BLaER1 (cell line): Measurements from ENCODE around the gene BMPR1B.
"Not testable (repeated sequence)": the region's sequence is repeated elsewhere in the genome, so short reads cannot be mapped to it uniquely, and the experiment has no call there.

Source experiments
- H3K27ac ChIP-seq: shearing (Covaris generic); formaldehyde crosslinking; 2 replicates; pipeline ENCODE4 v1.8.1; 2022
- H3K27me3 ChIP-seq: shearing (Covaris generic); formaldehyde crosslinking; 2 replicates; pipeline ENCODE4 v1.8.1; 2022
- H3K36me3 ChIP-seq: shearing (Covaris generic); formaldehyde crosslinking; 2 replicates; pipeline ENCODE4 v1.8.1; 2022
- H3K4me1 ChIP-seq: shearing (Covaris generic); formaldehyde crosslinking; 2 replicates; pipeline ENCODE4 v1.8.1; 2022
- H3K4me2 ChIP-seq: shearing (Covaris generic); formaldehyde crosslinking; 2 replicates; pipeline ENCODE4 v1.8.1; 2022
- H3K4me3 ChIP-seq: shearing (Covaris generic); formaldehyde crosslinking; 2 replicates; pipeline ENCODE4 v1.8.1; 2022
- H3K9ac ChIP-seq: shearing (Covaris generic); formaldehyde crosslinking; 2 replicates; pipeline ENCODE4 v1.8.1; 2022
- H3K9me3 ChIP-seq: shearing (Covaris generic); formaldehyde crosslinking; 2 replicates; pipeline ENCODE4 v1.8.1; 2022
- H4K20me1 ChIP-seq: shearing (Covaris generic); formaldehyde crosslinking; 2 replicates; pipeline ENCODE4 v1.8.1; 2022
- Cebpa-rat ChIP-seq: shearing (Covaris generic); IDR thresholded peaks from 2 replicates; pipeline ENCODE4 v1.8.1; 2022

Gene BMPR1B

DNA sequence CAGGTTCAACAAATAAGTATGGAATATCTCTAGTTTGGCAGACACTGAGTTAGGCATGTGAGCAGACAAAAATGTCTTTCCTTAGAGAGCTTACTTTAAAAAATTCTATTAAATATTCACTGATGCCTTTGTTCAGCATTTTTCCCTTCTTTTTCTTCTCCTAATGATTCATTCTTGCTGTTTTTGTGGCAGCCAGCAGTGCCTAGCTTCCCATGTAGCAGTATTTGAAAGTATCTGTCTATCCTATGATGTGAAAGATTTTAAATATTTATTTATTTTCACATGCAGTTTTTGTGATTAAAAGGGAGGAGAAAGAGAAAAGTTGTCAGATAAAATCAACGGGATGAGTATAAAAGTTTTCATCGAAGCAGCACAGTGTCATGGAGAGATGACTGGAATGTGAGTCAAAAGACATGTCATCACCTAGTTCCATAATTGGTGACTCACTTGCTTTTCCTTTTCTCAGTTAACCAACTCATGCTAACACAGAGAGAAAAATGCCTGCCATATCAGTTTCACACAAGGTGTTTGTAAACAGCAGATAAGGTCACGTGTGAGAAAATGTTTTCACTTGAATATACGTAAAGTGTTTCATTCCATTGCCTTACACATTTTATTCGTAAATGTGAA lies 69.8 kb downstream of the BMPR1B start:
- H3K36me3 ChIP-seq = no peaks in the 10 kb centered on the region
- no peaks in the 10 kb centered on the region for H3K9me3 ChIP-seq
- no peaks in the 10 kb centered on the region for H4K20me1 ChIP-seq
- H3K27ac ChIP-seq = no peak overlapping the region
- no peak overlapping the region for H3K9ac ChIP-seq
- H3K4me1 ChIP-seq = no peaks in the 10 kb centered on the region
- H3K4me2 ChIP-seq = no peak overlapping the region
- no peak overlapping the region for H3K4me3 ChIP-seq
- H3K27me3 ChIP-seq = no peaks in the 10 kb centered on the region
- no peak for TF ChIP-seq Cebpa-rat

DNA sequence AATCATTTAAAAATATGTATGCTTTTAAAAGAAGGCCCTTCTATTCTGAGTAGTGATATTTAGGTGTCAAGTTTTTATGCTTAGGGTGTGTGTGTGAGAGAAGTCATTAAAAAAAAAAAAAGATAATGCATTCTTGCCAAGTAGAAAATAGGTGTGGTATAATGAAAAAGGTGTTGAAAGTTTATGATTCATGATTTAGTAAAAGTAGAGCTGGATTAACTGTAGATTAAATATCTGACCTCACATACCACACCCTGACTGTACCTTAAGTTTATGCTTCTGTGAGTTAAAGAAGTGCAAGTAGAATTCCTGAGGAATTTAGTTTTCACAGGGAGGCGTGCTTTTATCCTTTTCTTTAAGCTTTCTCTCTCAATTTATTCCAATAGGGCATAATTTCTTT lies 71.1 kb downstream of the BMPR1B start:
- H3K4me2 ChIP-seq = no peak overlapping the region

DNA sequence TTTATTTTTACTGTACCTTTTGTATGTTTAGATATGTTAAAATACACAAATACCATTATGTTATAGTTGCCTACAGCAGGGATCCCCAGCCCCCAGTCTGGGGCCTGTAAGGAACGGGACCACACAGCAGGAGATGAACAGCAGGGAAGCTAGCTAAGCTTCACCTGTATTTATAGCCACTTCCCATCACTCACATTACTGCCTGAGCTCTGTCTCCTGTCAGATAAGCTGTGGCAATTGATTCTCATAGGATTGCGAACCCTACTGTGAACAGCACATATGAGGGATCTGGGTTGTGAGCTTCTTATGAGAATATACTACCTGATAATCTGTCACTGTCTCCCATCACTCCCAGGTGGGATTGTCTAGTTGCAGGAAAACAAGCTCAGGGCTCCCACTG lies 73.9 kb downstream of the BMPR1B start:
- Histone ChIP-seq H3K4me1 (no peaks in the 10 kb centered on the region), H3K9me3 (no peaks in the 10 kb centered on the region), H4K20me1 (no peaks in the 10 kb centered on the region), H3K4me2 (no peak overlapping the region), H3K9ac (no peak overlapping the region), H3K27me3 (no peaks in the 10 kb centered on the region), H3K4me3 (no peak overlapping the region), H3K27ac (no peak overlapping the region), H3K36me3 (no peaks in the 10 kb centered on the region)
- no peak for TF ChIP-seq Cebpa-rat

More for the DNA sequence above, 71.1 kb downstream of the BMPR1B start:
- Histone ChIP-seq H3K4me3 (no peak overlapping the region), H3K36me3 (no peaks in the 10 kb centered on the region), H3K9me3 (no peaks in the 10 kb centered on the region), H3K27me3 (no peaks in the 10 kb centered on the region), H3K9ac (no peak overlapping the region), H3K4me1 (no peaks in the 10 kb centered on the region), H3K27ac (no peak overlapping the region), H4K20me1 (no peaks in the 10 kb centered on the region)
- TF ChIP-seq Cebpa-rat = no peak

DNA sequence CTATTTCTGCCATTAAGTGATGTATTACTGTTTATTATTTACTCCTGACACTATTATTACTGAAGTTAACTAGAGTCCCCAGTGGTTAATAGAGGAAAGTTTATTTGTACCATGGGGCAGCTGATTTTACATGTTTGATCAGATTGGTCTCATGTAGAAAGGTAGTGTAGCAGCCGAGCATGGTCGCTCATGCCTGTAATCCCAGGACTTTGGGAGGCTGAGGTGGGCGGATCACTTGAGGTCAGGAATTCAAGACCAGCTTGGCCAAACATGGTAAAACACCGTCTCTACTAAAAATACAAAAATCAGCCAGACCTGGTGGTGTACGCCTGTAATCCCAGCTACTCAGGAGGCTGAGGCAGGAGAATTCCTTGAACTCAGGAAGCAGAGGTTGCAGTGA lies 74.6 kb downstream of the BMPR1B start:
- not testable (repeated sequence) for H4K20me1 ChIP-seq, H3K9me3 ChIP-seq, H3K4me2 ChIP-seq, H3K36me3 ChIP-seq, H3K27me3 ChIP-seq, H3K4me1 ChIP-seq, H3K9ac ChIP-seq, H3K27ac ChIP-seq, H3K4me3 ChIP-seq

DNA sequence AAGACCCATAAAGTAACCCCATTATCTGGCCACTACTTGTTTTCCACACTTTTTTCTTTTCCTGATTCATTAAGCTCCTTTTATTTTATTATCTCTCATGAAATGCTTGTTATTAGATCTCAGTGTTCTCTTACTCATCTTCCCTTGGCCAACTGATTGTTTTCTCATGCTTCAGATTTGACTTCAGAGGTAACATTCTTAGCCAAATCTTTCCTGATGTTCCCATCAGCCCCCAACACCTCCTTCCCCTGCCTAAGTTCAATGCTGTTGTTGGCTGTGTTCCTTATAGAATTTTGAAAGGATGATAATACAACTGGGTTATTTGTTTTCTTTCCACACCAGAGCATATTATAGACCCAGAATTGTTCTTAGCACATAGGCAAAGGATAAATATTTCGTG lies 75.6 kb downstream of the BMPR1B start:
- Histone ChIP-seq H3K4me1 (no peaks in the 10 kb centered on the region), H3K27ac (no peak overlapping the region), H3K27me3 (no peaks in the 10 kb centered on the region), H4K20me1 (no peaks in the 10 kb centered on the region), H3K36me3 (no peaks in the 10 kb centered on the region), H3K4me2 (no peak overlapping the region), H3K9ac (no peak overlapping the region), H3K4me3 (no peak overlapping the region), H3K9me3 (no peaks in the 10 kb centered on the region)
- no peak for TF ChIP-seq Cebpa-rat

DNA sequence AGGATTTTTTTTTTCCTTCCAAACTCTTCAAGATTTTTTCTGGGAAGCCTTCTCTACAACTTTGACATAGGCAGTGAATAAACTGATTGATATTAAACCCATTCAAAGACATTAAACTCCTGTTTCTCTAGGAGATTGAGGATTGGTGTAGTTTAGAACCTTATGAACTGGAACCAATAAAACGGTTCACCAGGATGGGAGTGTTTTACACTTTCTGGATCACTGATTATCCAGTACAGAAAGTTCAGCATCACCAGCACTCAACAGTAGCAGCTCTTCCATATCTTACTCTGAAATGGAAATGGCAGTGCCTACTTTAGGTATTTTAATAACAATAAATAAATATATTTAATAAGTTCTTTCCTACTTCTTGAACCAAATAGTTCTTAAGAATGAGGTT lies 76.7 kb downstream of the BMPR1B start:
- Histone ChIP-seq H3K9me3 (no peaks in the 10 kb centered on the region), H3K36me3 (no peaks in the 10 kb centered on the region), H4K20me1 (no peaks in the 10 kb centered on the region), H3K27ac (no peak overlapping the region), H3K4me1 (no peaks in the 10 kb centered on the region), H3K27me3 (no peaks in the 10 kb centered on the region), H3K4me2 (no peak overlapping the region), H3K4me3 (no peak overlapping the region), H3K9ac (no peak overlapping the region)
- TF ChIP-seq Cebpa-rat = no peak

DNA sequence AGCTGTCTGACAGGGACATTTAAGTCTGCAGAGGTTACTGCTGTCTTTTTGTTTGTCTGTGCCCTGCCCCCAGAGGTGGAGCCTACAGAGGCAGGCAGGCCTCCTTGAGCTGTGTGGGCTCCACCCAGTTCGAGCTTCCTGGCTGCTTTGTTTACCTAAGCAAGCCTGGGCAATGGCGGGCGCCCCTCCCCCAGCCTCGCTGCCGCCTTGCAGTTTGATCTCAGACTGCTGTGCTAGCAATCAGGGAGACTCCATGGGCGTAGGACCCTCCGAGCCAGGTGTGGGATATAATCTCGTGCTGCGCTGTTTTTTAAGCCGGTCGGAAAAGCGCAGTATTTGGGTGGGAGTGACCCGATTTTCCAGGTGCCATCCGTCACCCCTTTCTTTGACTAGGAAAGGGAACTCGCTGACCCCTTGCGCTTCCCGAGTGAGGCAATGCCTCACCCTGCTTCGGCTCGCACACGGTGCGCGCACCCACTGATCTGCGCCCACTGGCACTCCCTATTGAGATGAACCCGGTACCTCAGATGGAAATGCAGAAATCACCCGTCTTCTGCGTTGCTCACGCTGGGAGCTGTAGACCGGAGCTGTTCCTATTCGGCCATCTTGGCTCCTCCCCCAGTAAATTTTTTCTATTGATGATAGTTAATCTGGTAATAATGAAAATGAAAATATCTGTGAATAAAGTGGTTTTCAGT lies 83.6 kb downstream of the BMPR1B start:
- H4K20me1 ChIP-seq, H3K27ac ChIP-seq, H3K36me3 ChIP-seq, H3K4me3 ChIP-seq, H3K4me2 ChIP-seq, H3K9me3 ChIP-seq, H3K4me1 ChIP-seq, H3K9ac ChIP-seq, H3K27me3 ChIP-seq: not testable (repeated sequence)

DNA sequence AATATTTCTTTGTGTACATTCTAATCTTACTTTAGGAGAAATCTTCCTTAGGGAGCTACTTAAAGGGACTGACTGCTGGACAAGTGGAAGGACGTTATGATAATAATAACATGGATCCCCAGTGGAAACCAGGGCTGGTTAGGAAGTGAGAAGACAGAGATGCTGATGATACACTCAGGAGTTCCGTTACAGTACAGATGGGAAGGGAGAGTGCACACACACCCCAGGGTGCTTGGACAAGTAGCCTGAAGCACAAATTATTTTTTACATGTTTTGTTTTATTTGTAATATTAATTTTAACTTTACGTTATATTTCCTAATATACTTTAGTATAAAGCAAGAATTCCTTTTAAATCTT lies 84.1 kb downstream of the BMPR1B start:
- Histone ChIP-seq H3K4me3 (no peak overlapping the region), H3K9me3 (no peaks in the 10 kb centered on the region), H3K4me1 (no peaks in the 10 kb centered on the region), H4K20me1 (no peaks in the 10 kb centered on the region), H3K9ac (no peak overlapping the region), H3K36me3 (no peaks in the 10 kb centered on the region), H3K4me2 (no peak overlapping the region), H3K27me3 (no peaks in the 10 kb centered on the region), H3K27ac (no peak overlapping the region)
- TF ChIP-seq Cebpa-rat = no peak

DNA sequence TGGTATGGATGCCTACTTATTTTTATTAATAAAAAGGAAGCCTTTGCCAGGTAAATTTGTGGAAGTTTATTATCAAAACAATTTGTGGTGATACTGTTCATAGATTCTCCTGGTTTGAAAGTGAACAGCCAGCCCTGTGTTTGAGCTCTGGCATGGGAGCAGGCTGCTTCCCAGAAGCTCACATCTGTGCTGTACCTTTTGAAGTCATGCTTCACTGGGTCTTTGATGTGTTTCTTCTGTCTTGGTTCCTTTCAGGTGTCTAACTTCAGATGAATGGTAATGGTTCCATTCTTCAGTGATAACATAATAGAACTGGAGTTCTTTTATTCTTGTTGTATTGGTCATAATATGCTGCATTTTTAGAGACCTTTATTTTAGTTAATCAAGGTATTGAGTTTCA lies 85.5 kb downstream of the BMPR1B start:
- Histone ChIP-seq H3K4me1 (no peaks in the 10 kb centered on the region), H3K27ac (no peak overlapping the region), H4K20me1 (no peaks in the 10 kb centered on the region), H3K9ac (no peak overlapping the region), H3K36me3 (no peaks in the 10 kb centered on the region), H3K27me3 (no peaks in the 10 kb centered on the region), H3K9me3 (no peaks in the 10 kb centered on the region), H3K4me3 (no peak overlapping the region), H3K4me2 (no peak overlapping the region)
- no peak for TF ChIP-seq Cebpa-rat

DNA sequence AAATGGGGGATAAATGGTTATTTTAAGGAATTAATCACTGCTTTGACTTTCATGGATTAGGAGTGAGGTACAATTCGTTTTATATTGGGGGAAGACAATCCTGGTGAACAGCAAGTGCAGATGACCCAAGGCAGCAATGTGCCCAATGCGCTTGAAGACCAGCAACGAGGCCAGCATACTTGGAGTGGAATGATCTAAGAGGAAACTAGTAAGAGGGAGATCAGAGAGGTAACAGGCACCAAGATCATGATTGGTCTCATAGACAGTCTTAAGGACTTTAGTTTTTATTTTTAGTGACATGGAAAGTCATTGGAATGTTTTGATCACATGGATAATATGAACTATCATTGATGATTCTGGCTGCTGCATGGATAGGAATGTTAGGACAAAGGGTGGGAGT lies 90.6 kb downstream of the BMPR1B start:
- H3K27ac ChIP-seq = no peak overlapping the region
- no peaks in the 10 kb centered on the region for H3K9me3 ChIP-seq
- no peak overlapping the region for H3K4me2 ChIP-seq
- no peak overlapping the region for H3K4me3 ChIP-seq
- TF ChIP-seq Cebpa-rat = no peak
- no peaks in the 10 kb centered on the region for H3K36me3 ChIP-seq
- no peaks in the 10 kb centered on the region for H3K27me3 ChIP-seq
- peaks cover 6% of the 10 kb centered on the region for H3K4me1 ChIP-seq
- no peaks in the 10 kb centered on the region for H4K20me1 ChIP-seq
- H3K9ac ChIP-seq = no peak overlapping the region

DNA sequence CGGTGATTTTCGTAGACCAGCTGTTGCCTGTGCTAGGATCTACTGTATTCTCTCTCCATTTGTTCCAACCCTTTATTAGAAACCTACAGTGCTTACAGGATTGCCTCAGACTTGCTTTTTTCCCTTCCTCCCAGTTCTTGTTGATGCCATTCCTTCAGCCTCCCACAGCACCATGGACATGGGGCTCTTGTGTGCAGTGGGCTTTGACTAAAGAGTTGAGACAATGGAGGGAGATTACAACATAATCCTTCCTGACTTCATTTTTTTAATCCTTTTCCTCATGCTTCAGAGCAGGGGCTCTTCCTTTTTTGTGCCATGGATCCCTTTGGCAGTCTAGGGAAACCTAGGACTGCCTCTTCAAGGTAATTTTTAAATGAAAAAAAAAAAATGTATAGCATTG lies 92.1 kb downstream of the BMPR1B start:
- no peaks in the 10 kb centered on the region for H3K9me3 ChIP-seq
- H3K27ac ChIP-seq = no peak overlapping the region
- H3K9ac ChIP-seq = no peak overlapping the region
- no peak overlapping the region for H3K4me3 ChIP-seq
- H3K27me3 ChIP-seq = no peaks in the 10 kb centered on the region
- no peaks in the 10 kb centered on the region for H4K20me1 ChIP-seq
- no peaks in the 10 kb centered on the region for H3K36me3 ChIP-seq
- no peak for TF ChIP-seq Cebpa-rat
- no peak overlapping the region for H3K4me2 ChIP-seq
- peaks cover 6% of the 10 kb centered on the region for H3K4me1 ChIP-seq
